K562 (cell line): ENCODE data around the gene AK2. TPM values are rescaled to one million over a fixed set of nuclear protein-coding genes. Genes with fewer than 3 reads are reported as not detected.

Experiments used
- ATAC-seq: fragments of 200-7000 bp; cut with Tn5 transposase; 3 replicates; pipeline ENCODE4 v1.9.1; 2020; ENCODE audit warnings: moderate library complexity
- BruUV-seq: library from RNA; stranded (reverse); fragments of 400-500 nt; replicated peaks from 2 replicates; lab custom pipeline; 2021; lab: Mats Ljungman, UMichigan
- CTCF ChIA-PET: fragments of 300-600 bp; formaldehyde crosslinking; extraction: SDS; loops from one replicate; lab custom pipeline; 2021; ENCODE audit warnings: low intra/inter-chr PET ratio; lab: Yijun Ruan, JAX
- POLR2A ChIA-PET: fragments of 300-600, 350-650 bp; sonication (Branson Sonifier 250); formaldehyde crosslinking; extraction: SDS; loops from one replicate; lab custom pipeline; 2021; ENCODE audit warnings: antibody characterized with exemption, inconsistent platforms; lab: Yijun Ruan, JAX
- DNase-seq, 4 experiments: peaks; one replicate each; pipeline versions ENCODE4 v3.0.0 to v3.0.0-alpha.2; 2011 to 2018; ENCODE audit warnings: low spot score in 3 of 4, mixed read lengths in 3 of 4; ENCODE audit errors: extremely low read depth in 1 of 4
- FAIRE-seq: peaks from 2 replicates; lab custom pipeline; 2011; peaks lifted over from hg19 to GRCh38; lab: Jason Lieb, UNC
- H2AFZ ChIP-seq: 2 replicates; pipeline ENCODE4 v1.6.0; 2011; ENCODE audit warnings: low read depth, low read length, control low read depth, inconsistent platforms
- H3K27ac ChIP-seq: fragments of 200-600 bp; 3 replicates; pipeline ENCODE4 v1.8.0; 2011; ENCODE audit warnings: low read depth, mild to moderate bottlenecking, control low read depth, inconsistent platforms, low read length, moderate library complexity, mixed read lengths; ENCODE audit errors: extremely low read depth
- H3K27me3 ChIP-seq, 2 experiments: fragments of 300-600 bp in 1 of 2; 2 replicates in 1 of 2; 3 replicates in 1 of 2; pipeline versions ENCODE4 v1.6.0 to v1.8.0; 2011; ENCODE audit warnings: inconsistent platforms in 2 of 2, low read length in 2 of 2, mild to moderate bottlenecking in 1 of 2, mixed read lengths in 1 of 2, moderate library complexity in 1 of 2; ENCODE audit not compliant: control insufficient read depth in 2 of 2, insufficient read depth in 2 of 2
- H3K36me3 ChIP-seq: fragments of 300-600 bp; 3 replicates; pipeline ENCODE4 v1.8.0; 2011; ENCODE audit warnings: mild to moderate bottlenecking, low read length, inconsistent platforms; ENCODE audit not compliant: control insufficient read depth, insufficient read depth
- H3K4me1 ChIP-seq, 2 experiments: fragments of 200-600 bp in 1 of 2; replicated peaks in 1 of 2; 2 replicates in 1 of 2; 3 replicates in 1 of 2; pipeline versions ENCODE4 v1.5.1 to v1.8.0; 2011; ENCODE audit warnings: inconsistent platforms in 2 of 2, low read length in 2 of 2, mild to moderate bottlenecking in 1 of 2, mixed read lengths in 1 of 2, moderate library complexity in 1 of 2; ENCODE audit not compliant: control insufficient read depth in 2 of 2, insufficient read depth in 2 of 2
- H3K4me2 ChIP-seq: 2 replicates; pipeline ENCODE4 v1.6.1; 2011; ENCODE audit warnings: low read length, control low read depth, inconsistent platforms, mixed read lengths; ENCODE audit not compliant: insufficient read depth
- H3K4me3 ChIP-seq: fragments of 200-600 bp; sonication (generic), shearing (Covaris generic); 2 replicates; pipeline ENCODE4 v1.5.1; 2016; ENCODE audit warnings: control low read depth, inconsistent platforms
- H3K79me2 ChIP-seq: fragments of 200-600 bp; 3 replicates; pipeline ENCODE4 v1.8.0; 2011; ENCODE audit warnings: low read length, inconsistent platforms; ENCODE audit not compliant: control insufficient read depth, insufficient read depth
- H3K9ac ChIP-seq, 2 experiments: 2 replicates each; pipeline versions ENCODE4 v1.6.0 to v1.6.1; 2011; ENCODE audit warnings: low read depth in 2 of 2, low read length in 2 of 2, control low read depth in 1 of 2, inconsistent platforms in 1 of 2, mild to moderate bottlenecking in 1 of 2, mixed read lengths in 1 of 2; ENCODE audit not compliant: insufficient read depth in 1 of 2
- H3K9me1 ChIP-seq: one replicate; pipeline ENCODE4 v1.6.0; 2011; ENCODE audit warnings: inconsistent platforms, mild to moderate bottlenecking, low read length, moderate library complexity; ENCODE audit not compliant: control insufficient read depth, insufficient read depth
- H3K9me3 ChIP-seq: replicated peaks from 2 replicates; pipeline ENCODE4 v1.5.1; 2011; ENCODE audit warnings: low read depth, low read length, inconsistent platforms; ENCODE audit not compliant: control insufficient read depth, insufficient read depth
- H4K20me1 ChIP-seq: replicated peaks from 2 replicates; pipeline ENCODE4 v1.6.1; 2011; ENCODE audit warnings: low read length, inconsistent platforms, mixed read lengths; ENCODE audit not compliant: control insufficient read depth, insufficient read depth
- CHD4 ChIP-seq: fragments of 200-600 bp; sonication (generic); IDR thresholded peaks from 3 replicates; pipeline ENCODE4 v1.6.1; 2012; ENCODE audit warnings: low read depth, mild to moderate bottlenecking, mixed read lengths, low read length, inconsistent platforms; ENCODE audit not compliant: insufficient read depth, insufficient replicate concordance, poor library complexity, severe bottlenecking
- CTCF ChIP-seq, 3 experiments: IDR thresholded peaks in 2 of 3; conservative IDR thresholded peaks in 1 of 3; 2 replicates each; pipeline ENCODE4 v1.5.1; 2011 to 2012; ENCODE audit warnings: low read length in 3 of 3, mild to moderate bottlenecking in 3 of 3, control low read depth in 2 of 3, improper control_type of control experiment in 1 of 3, inconsistent platforms in 1 of 3, low read depth in 1 of 3, mixed read lengths in 1 of 3, moderate library complexity in 1 of 3; ENCODE audit not compliant: insufficient read depth in 2 of 3
- CTCFL ChIP-seq: IDR thresholded peaks from 2 replicates; pipeline ENCODE4 v1.6.1; 2011; ENCODE audit warnings: borderline replicate concordance, low read depth, mild to moderate bottlenecking, moderate library complexity, low read length; ENCODE audit not compliant: insufficient read depth, poor library complexity, severe bottlenecking
- CXXC5 ChIP-seq: fragments of 250-450 bp; sonication (Bioruptor Pico); IDR thresholded peaks from 2 replicates; pipeline ENCODE4 v1.8.0; 2022; ENCODE audit warnings: inconsistent platforms, mild to moderate bottlenecking, moderate library complexity
- FOXP1 ChIP-seq: sonication (generic); formaldehyde crosslinking; IDR thresholded peaks from 2 replicates; pipeline ENCODE4 v1.8.0; 2022; ENCODE audit warnings: mild to moderate bottlenecking, missing genetic modification reagents
- MAFG ChIP-seq: fragments of 450-650 bp; conservative IDR thresholded peaks from 2 replicates; pipeline ENCODE4 v1.6.1; 2016; ENCODE audit warnings: missing genetic modification characterization, missing compliant biosample characterization
- MTA1 ChIP-seq: fragments of 450-650 bp; IDR thresholded peaks from 2 replicates; pipeline ENCODE4 v1.6.1; 2017; ENCODE audit warnings: borderline replicate concordance
- MTF1 ChIP-seq: fragments of 250-450 bp; sonication (Bioruptor Pico); IDR thresholded peaks from 2 replicates; pipeline ENCODE4 v1.9.0; 2021; ENCODE audit warnings: moderate library complexity, mild to moderate bottlenecking, inconsistent platforms, borderline replicate concordance
- NCOA1 ChIP-seq: fragments of 450-650 bp; IDR thresholded peaks from 2 replicates; pipeline ENCODE4 v1.6.1; 2016; ENCODE audit warnings: low read depth
- NR2F6 ChIP-seq: fragments of 450-650 bp; formaldehyde crosslinking; IDR thresholded peaks from 2 replicates; pipeline ENCODE4 v1.4.0; 2020; ENCODE audit warnings: mild to moderate bottlenecking
- PATZ1 ChIP-seq: fragments of 250-450 bp; sonication (Bioruptor Pico); IDR thresholded peaks from 2 replicates; pipeline ENCODE4 v1.5.0; 2020; ENCODE audit warnings: mild to moderate bottlenecking, borderline replicate concordance
- RCOR1 ChIP-seq, 2 experiments: IDR thresholded peaks; 2 replicates each; pipeline ENCODE4 v1.6.1; 2012; ENCODE audit warnings: low read depth in 2 of 2, low read length in 2 of 2, borderline replicate concordance in 1 of 2, improper control_type of control experiment in 1 of 2
- THRB ChIP-seq: fragments of 450-650 bp; formaldehyde crosslinking; conservative IDR thresholded peaks from 2 replicates; pipeline ENCODE4 v1.4.0; 2022; ENCODE audit warnings: mild to moderate bottlenecking, missing genetic modification characterization
- ZEB2 ChIP-seq: fragments of 450-650 bp; IDR thresholded peaks from 2 replicates; pipeline ENCODE4 v1.6.1; 2016
- ZNF124 ChIP-seq: sonication (generic); formaldehyde crosslinking; IDR thresholded peaks from 2 replicates; pipeline ENCODE4 v1.8.1; 2022; ENCODE audit warnings: missing genetic modification reagents
- WGBS: fragments of 100-300 bp; shearing (Covaris generic); methylation state at CpG from one replicate; pipeline ENCODE4 v1.1.6; 2016; ENCODE audit warnings: low coverage, mixed read lengths; ENCODE audit not compliant: insufficient coverage; ENCODE audit errors: missing lambda C conversion rate; 5-methylcytosine and 5-hydroxymethylcytosine counted together
- in situ Hi-C: fragments of 300-500 bp; cut with MboI; formaldehyde crosslinking; loops from 4 replicates; pipeline ENCODE4 v1.15.0; 2018; ENCODE audit warnings: inconsistent platforms, mixed read lengths
- intact Hi-C: fragments of 100-400 bp; cut with micrococcal nuclease; formaldehyde crosslinking; loops from 2 replicates; pipeline ENCODE4 v1.14.2; 2022
- polyA plus RNA-seq, 8 experiments: library from polyadenylated mRNA; depleted of rRNA in 4 of 8; stranded (reverse) in 5 of 8; unstranded in 3 of 8; fragments of >200 nt; fragmentation: Nextera tagmentation in 2 of 8; fragmentation: Illumina TruSeq in 1 of 8; extraction: Ambion mirVana in 2 of 8; extraction: Trizol in 1 of 8; gene quantifications; 2 replicates each; pipeline versions ENCODE4 v1.2.1 to v1.2.3, GENCODE V29; 2011 to 2014; ENCODE audit warnings: inconsistent platforms in 1 of 8, missing spikeins in 1 of 8
- total RNA-seq, 7 experiments: library from RNA; depleted of rRNA in 6 of 7; stranded (reverse); fragments of >200 nt in 6 of 7; fragmentation: Illumina TruSeq in 2 of 7; extraction: Trizol in 2 of 7; gene quantifications; 2 replicates each; pipeline versions ENCODE4 v1.2.1 to v1.2.3, GENCODE V29; 2011 to 2021; ENCODE audit warnings: low replicate concordance in 1 of 7

The AK2 gene
- total and polyA plus RNA-seq, 9 of the 15 experiments (the other 6 are each of a cell fraction or from before 2014, with no cell fraction given), result 105 to 1,050 (median 509) TPM

GRCh38 chr1:33001282-33001681 lies 35.4 kb downstream of the AK2 start:
- Histone ChIP-seq H4K20me1 (peaks cover 36% of the 10 kb centered on the region), H3K79me2 (peaks cover 3% of the 10 kb centered on the region; the same call in 2 of the 3 replicates), H3K4me1 (peaks cover 4 to 28% of the 10 kb centered on the region in 2 experiments), H3K36me3 (peaks cover 27% of the 10 kb centered on the region; the same call in 2 of the 3 replicates), H3K27ac (no peak overlapping the region), H2AFZ (no peak overlapping the region), H3K9ac (no peak overlapping the region), H3K4me3 (no peak overlapping the region), H3K9me1 (peaks cover 7% of the 10 kb centered on the region), H3K4me2 (no peak overlapping the region), H3K9me3 (no peaks in the 10 kb centered on the region), H3K27me3 (no peaks in the 10 kb centered on the region)
- in situ Hi-C loops, result no loop called here
- 88% methylated on average over 2 of the region's 2 CpGs for WGBS
- DNase-seq (peak in 2 of 4 experiments; percentile 52 to 53), FAIRE-seq (no peak), ATAC-seq (peak; percentile 49)
- ChIA-PET POLR2A (interaction anchor here (0.6 to 2.4 kb wide), 8 partner anchors 8 to 108 kb away, joined by 3 to 13 read pairs (median 4); no protein-coding TSS in a partner anchor), CTCF (no interaction called here)
- intact Hi-C loops, result no loop called here
- BruUV-seq, result no TSS peak
- peak; percentile 7 for TF ChIP-seq CTCFL
- TF ChIP-seq NR2F6 (CRISPR knock-in tag), result no peak
- TF ChIP-seq PATZ1, result no peak
- no peak for TF ChIP-seq CHD4
- TF ChIP-seq NCOA1, result no peak
- no peak for TF ChIP-seq RCOR1 (IDR thresholded peaks at IDR 0.05; ENCODE audit: borderline replicate concordance in 1 of 2, low read depth in 2 of 2, low read length in 2 of 2)
- TF ChIP-seq CTCF (IDR thresholded peaks at IDR 0.05 in 2 of 3, conservative IDR thresholded peaks at IDR 0.05 in 1 of 3; ENCODE audit: insufficient read depth in 2 of 3, low read depth in 1 of 3, low read length in 3 of 3), result peak; percentile 21 to 49 (median 34); a peak in 5 of 6 replicates
- no peak for TF ChIP-seq ZEB2
- TF ChIP-seq THRB (CRISPR knock-in tag), result no peak
- no peak for TF ChIP-seq MTF1 (CRISPR knock-in tag)
- no peak for TF ChIP-seq ZNF124 (CRISPR knock-in tag)
- TF ChIP-seq MTA1, result no peak
- no peak for TF ChIP-seq CXXC5
- 0 out of 2 replicates have a peak, but pooled peaks have one; percentile 34 for TF ChIP-seq FOXP1 (CRISPR knock-in tag)
- TF ChIP-seq MAFG (tag), result no peak
